ENCODE measurements around the gene ADGRG6. TPM values are rescaled to one million over a fixed set of nuclear protein-coding genes. Genes with fewer than 3 reads are reported as not detected.

ADGRG6 gene
- total RNA-seq, 1 experiment from 2014 or later, result 259 TPM

- H3K27ac ChIP-seq (ENCODE audit: low read length), result peak overlapping the region; percentile 100
Observed at GRCh38 chr6:142361345-142361744, 59.5 kb downstream of the ADGRG6 start.

More at GRCh38 chr6:142361345-142361744, 59.5 kb downstream of the ADGRG6 start:
- H3K27me3 ChIP-seq (ENCODE audit: control insufficient read depth, insufficient read depth, low read length), result no peaks in the 10 kb centered on the region
- no peak for TF ChIP-seq CTCF (IDR thresholded peaks at IDR 0.05)
- TF ChIP-seq POLR2AphosphoS5 (IDR thresholded peaks at IDR 0.05; ENCODE audit: low read depth, low read length), result no peak
- no peak for TF ChIP-seq TCF7L2 (IDR thresholded peaks at IDR 0.05; ENCODE audit: low read depth, low read length)
- TF ChIP-seq SIN3A (IDR thresholded peaks at IDR 0.05; ENCODE audit: borderline replicate concordance, insufficient read depth, low read depth, low read length), result no peak
- TF ChIP-seq REST (IDR thresholded peaks at IDR 0.05; ENCODE audit: insufficient read depth in 1 of 2, low read depth in 2 of 2, low read length in 1 of 2), result no peak
- intact Hi-C loops (cut with micrococcal nuclease; ENCODE audit: unreplicated experiment) (no loop called here), in situ Hi-C loops (cut with HindIII; ENCODE audit: low pct_unique_long_range_greater_than_20kb, low sequenced_read_pairs) (no loop called here)
- H3K4me1 ChIP-seq (ENCODE audit: control insufficient read depth, insufficient read depth, low read length), result peaks cover 85% of the 10 kb centered on the region
- no peak overlapping the region for H3K4me3 ChIP-seq (ENCODE audit: low read depth in 2 of 2, low read length in 2 of 2)
- ATAC-seq, result no peak
- CTCF ChIA-PET, result no interaction called here
- no TSS peak for BruUV-seq (replicated peaks)
- POLR2A ChIA-PET, result no interaction called here
- no peaks in the 10 kb centered on the region; the same call in 1 of the 2 replicates for H3K36me3 ChIP-seq (ENCODE audit: control insufficient read depth, insufficient read depth, low read length)
- no peak for DNase-seq (ENCODE audit: low read depth, low spot score)
- H3K9me3 ChIP-seq (ENCODE audit: control insufficient read depth, insufficient read depth, low read depth, low read length), result no peaks in the 10 kb centered on the region
